HG03097 (cell line): ENCODE measurements around the gene CADM4.
"Not testable (repeated sequence)": the region's sequence is repeated elsewhere in the genome, so short reads cannot be mapped to it uniquely, and the experiment has no call there.

Experiments
- ATAC-seq: cut with Tn5 transposase; IDR thresholded peaks from one replicate; pipeline ENCODE4 v1.9.1; 2021; ENCODE audit not compliant: unreplicated experiment, low FRiP score

Gene CADM4

GRCh38 chr19:43611788-43612187 is 27.9 kb downstream of the CADM4 start, which contains the start of gene SRRM5:
TSS of gene SRRM5 (plus strand) at chr19:43612088. CDS start at chr19:43612122, 34 bp downstream.
- no peak for ATAC-seq

DNA sequence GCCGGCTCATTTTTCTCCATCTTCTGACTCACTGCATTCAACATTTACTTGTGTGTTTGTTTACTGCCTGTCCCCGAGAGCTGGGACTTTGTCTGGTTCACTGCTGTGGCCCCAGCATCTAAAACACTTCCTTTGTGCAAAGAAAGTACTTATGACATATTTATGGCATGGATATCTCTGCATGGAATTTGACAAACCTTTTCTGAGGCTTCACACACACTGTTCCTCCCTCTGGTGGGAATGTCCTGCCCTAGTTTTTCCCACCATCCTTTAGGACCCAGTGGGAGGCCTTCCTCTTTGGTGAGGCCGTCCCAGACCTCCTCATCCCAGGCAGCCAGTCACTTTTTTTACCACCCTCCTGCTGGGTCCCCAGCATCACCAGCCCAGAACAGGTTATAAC is 29.2 kb downstream of the CADM4 start:
- no peak for ATAC-seq

- no peak for ATAC-seq
Observed at GRCh38 chr19:43609872-43610271, 29.8 kb downstream of the CADM4 start.

DNA sequence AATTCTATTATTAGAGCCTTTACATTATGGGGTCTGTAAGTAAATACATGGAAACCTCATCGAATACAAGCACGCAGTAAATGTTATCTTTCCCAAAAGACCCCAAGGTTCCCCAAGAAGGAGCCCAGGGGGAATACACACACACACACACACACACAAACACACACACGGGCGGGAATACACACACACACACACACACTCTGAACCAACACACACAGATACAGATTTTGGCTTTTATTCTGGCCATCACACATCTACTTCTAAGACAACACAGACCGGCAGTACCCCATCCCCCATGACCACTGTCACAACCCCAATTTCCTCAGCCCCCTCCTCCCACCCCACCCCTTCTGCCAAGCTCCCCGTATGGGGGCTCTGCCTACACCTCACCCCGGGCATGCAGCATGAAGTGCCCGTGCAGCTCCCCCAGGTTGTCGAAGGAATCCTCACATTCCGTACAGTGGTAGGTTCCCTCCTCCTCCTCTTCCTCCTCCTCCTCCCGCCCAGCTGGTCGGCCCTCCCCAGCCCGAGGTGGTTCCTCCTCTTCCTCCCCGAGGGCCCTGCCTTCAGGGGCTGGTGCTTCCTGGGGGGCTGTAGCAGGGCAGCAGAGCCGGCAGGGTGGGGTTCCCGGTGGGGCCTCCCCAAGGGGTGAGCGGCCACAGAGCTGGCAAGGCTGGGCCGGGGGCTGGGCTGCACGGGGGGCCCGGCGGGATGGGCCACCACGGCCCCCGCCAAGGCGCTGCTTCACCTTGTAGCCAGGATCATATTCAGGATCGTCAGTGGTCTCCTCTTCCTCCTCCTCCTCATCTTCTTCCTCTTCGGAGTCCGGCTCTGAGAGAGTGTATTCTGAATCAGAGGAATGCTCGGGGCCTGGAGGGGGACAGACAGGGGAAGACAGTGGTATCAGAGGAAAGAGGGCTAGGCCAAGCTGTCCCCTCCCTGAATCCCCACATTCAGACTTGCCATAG is 32.1 kb downstream of the CADM4 start:
- no peak for ATAC-seq

- ATAC-seq, result no peak
Observed at GRCh38 chr19:43606569-43607229, 33.0 kb downstream of the CADM4 start.

- no peak for ATAC-seq
Observed at GRCh38 chr19:43605875-43606568, 33.6 kb downstream of the CADM4 start.

DNA sequence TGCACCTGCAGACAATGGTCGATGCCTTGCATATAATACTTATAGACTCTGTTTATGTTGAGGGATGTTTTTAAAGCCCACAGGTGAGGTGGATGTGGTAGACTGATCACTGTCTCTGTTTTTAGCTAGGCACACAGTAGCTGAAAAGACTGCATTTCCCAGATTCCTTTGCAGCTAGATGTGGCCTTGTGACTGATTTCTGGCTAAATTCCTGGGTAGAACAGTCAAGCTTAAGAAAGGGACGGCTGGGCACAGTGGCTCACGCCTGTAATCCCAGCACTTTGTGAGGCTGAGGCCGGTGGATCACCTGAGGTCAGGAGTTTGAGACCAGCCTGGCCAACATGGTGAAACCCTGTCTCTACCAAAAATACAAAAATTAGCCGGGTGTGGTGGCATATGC is 39.3 kb downstream of the CADM4 start:
- not testable (repeated sequence) for ATAC-seq

- no peak for ATAC-seq
Observed at GRCh38 chr19:43599635-43600295, 39.9 kb downstream of the CADM4 start.

DNA sequence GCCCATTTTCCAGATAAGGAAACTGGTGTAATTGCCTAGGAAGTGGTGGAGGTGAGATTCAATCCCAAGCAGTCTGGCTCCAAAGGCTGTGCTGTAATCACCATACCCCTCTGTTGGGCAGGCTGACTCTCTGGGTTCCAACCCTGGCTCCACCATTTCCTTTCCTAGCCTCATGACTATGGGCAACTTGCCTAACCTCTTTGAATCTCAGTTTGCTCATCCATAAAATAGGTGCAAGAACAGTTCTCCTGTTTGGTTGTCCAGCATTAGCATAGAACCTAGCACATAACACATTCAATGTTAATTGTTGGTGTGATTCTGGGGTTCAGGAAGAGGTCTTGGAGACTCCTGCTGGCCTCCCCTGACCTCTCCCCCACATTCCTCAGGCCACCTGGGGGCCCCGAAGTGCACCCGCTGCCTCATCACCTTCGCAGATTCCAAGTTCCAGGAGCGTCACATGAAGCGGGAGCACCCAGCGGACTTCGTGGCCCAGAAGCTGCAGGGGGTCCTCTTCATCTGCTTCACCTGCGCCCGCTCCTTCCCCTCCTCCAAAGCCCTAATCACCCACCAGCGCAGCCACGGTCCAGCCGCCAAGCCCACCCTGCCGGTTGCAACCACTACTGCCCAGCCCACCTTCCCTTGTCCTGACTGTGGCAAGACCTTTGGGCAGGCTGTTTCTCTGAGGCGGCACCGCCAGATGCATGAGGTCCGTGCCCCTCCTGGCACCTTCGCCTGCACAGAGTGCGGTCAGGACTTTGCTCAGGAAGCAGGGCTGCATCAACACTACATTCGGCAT is 41.0 kb downstream of the CADM4 start:
- ATAC-seq, result no peak

DNA sequence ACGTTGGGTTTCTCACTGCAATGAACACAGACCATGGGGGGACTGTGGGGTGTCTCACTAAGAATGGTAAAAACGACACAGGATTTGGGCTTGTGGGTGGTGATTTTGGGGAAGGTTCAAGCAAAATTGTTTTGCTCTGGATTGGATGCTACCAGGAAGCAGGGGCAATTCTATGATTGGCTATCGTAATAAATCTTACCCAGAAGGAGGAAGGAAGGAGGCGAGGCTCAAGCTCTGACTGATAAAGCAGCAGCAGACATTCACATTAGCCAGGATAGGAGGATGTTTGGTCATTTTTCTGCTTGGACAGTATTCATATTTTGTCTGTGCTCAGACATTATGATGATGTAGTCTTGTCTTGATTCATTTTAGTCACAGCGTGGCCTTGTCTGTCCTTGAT is 41.8 kb downstream of the CADM4 start:
- no peak for ATAC-seq

GRCh38 chr19:43596842-43597461 is 42.7 kb downstream of the CADM4 start:
- ATAC-seq, result no peak

GRCh38 chr19:43595999-43596841 is 43.4 kb downstream of the CADM4 start, which contains the start of the genes IRGQ and ZNF576:
TSS of gene IRGQ (minus strand) at chr19:43596134. CDS start at chr19:43595338, 796 bp downstream.
TSS of gene ZNF576 (plus strand) at chr19:43596595. CDS start at chr19:43597109, 514 bp downstream.
- ATAC-seq, result peak; percentile 74

- ATAC-seq, result peak; percentile 1
Observed at GRCh38 chr19:43595605-43595998, 44.0 kb downstream of the CADM4 start.

DNA sequence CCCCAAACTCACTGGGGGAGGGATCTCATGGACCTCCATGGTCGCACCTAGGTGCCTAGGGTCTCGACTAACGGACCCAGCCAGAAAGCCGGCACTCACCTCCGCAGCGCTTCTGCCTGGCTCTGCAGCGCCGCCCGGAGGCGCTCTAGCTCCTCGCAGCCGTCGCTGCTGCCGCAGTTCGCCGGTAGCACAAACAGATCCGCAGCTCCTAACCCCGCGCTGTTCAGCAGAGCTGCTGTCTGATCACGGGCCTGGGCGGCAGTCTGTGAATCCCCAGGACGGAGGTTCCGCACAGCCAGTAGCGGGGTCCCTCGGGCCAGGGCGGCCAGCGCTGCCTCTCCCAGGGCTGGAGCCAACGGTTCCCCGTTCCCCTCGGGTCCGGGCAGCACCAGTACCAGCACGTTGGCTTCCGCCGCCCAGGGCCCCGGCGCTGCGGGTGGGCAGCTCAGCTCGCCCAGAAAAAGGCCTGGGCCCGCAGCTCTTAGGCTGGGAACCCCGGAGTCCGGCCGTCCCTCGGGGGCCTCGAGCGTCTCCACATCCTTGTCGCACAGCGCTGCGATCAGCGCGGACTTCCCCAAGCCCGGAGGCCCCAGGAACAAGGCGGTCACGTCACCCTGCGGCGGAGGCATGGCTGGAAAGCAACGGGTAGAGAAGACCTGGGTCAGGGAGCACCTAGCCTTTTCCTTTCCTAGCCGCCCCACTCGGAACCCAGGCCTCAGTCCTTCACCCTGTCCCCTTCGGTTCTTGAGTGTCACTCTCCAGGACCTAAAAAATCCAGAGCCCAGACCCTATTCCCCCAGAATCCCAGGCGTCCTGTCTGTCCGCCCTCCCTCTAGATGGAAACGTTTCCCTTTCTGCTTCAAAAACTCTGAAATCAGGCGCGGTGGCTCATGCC is 44.7 kb downstream of the CADM4 start:
- ATAC-seq, result no peak

GRCh38 chr19:43594081-43594697 is 45.5 kb downstream of the CADM4 start:
- no peak for ATAC-seq

- ATAC-seq, result no peak
Observed at GRCh38 chr19:43592800-43593350, 46.8 kb downstream of the CADM4 start.
